NCI-H1105 (cell line): ENCODE results near the gene ASTN2.

Source experiments
- DNase-seq: peaks from one replicate; lab custom pipeline; 2025; lab: John Stamatoyannopoulos, UW

Gene ASTN2

GRCh38 chr9:117178596-117179375 is 236.1 kb downstream of the ASTN2 start:
- peak; percentile 58 for DNase-seq

- no peak for DNase-seq
Observed at GRCh38 chr9:117170567-117170966, 244.3 kb downstream of the ASTN2 start.

GRCh38 chr9:117169089-117169621 is 245.7 kb downstream of the ASTN2 start:
- no peak for DNase-seq

- no peak for DNase-seq
Observed at GRCh38 chr9:117164512-117164911, 250.3 kb downstream of the ASTN2 start.

- DNase-seq: peak; percentile 28
Observed at GRCh38 chr9:117160254-117160653, 254.6 kb downstream of the ASTN2 start.

- peak; percentile 10 for DNase-seq
Observed at GRCh38 chr9:117156771-117157535, 257.9 kb downstream of the ASTN2 start.

DNA sequence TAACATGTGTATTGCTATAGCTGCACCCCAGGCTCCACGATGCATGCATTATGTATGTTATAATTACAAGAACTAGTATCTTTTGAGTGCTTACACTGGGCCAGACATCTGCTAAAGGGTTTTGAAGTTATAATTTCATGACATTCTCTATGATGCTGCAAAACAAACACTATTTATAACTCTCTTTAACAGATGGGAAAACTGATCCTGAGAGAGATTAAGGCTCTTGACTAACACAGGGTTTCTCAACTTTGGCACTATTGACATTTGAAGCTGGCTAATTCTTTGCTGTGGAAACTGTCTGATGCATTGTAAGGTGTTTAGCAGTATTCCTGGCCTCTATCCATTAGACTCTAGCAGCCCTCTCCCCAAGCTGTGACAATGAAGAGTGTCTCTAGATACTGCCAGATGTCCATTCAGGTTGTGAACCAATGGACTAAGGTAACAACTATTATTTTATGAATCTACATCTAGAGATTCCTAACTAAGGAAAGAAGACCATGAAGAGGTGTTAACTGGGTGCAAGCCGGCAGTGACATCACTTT is 258.6 kb downstream of the ASTN2 start:
- DNase-seq: no peak

DNA sequence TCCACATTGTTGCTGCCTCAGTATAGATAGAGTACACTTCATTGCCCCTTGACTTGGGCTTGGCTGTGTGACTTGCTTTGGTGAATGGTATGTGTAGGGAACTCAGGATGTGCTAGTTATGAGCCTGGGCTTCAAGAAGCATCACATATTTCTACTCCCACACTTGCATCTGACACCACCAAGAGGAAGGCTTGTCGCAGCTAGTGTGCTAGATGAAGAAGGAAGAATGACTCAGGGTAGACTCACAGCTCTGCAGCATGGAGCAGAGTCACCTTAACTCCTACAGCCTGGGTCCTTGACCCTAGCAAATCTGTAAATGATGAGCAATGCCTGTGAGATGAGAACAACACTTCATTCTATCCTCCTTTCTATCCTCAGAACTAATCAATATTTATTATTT is 261.8 kb downstream of the ASTN2 start:
- no peak for DNase-seq

- DNase-seq: no peak
Observed at GRCh38 chr9:117151716-117152115, 263.1 kb downstream of the ASTN2 start.

GRCh38 chr9:117149996-117150395 is 264.9 kb downstream of the ASTN2 start:
- DNase-seq: no peak

GRCh38 chr9:117145811-117146490 is 268.9 kb downstream of the ASTN2 start:
- DNase-seq: no peak

- DNase-seq: no peak
Observed at GRCh38 chr9:117145081-117145480, 269.8 kb downstream of the ASTN2 start.

- no peak for DNase-seq
Observed at GRCh38 chr9:117138231-117138630, 276.6 kb downstream of the ASTN2 start.

- no peak for DNase-seq
Observed at GRCh38 chr9:117136461-117136860, 278.4 kb downstream of the ASTN2 start.

GRCh38 chr9:117135501-117136098 is 279.3 kb downstream of the ASTN2 start:
- no peak for DNase-seq

- DNase-seq: no peak
Observed at GRCh38 chr9:117134826-117135500, 279.9 kb downstream of the ASTN2 start.

DNA sequence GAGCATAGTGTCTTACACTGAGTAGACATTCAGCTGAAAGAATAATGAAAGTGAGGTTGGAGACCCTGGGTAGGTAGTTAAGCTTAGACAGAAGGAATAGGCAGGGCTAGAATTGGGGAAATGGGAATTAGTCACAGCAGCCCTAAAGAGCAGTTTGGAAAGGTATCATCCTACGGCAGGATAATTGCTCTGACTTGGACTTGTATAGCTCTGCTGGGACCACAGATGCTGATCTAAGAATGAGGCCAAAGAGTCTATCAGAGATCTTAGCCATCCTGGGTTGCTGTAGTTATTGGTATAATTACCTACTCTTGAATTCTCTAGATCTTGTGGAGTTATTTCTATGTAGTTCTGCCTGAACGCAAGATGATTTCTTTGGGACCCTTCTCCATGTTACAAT is 288.0 kb downstream of the ASTN2 start:
- no peak for DNase-seq

- DNase-seq: peak; percentile 22
Observed at GRCh38 chr9:117125531-117125930, 289.3 kb downstream of the ASTN2 start.

GRCh38 chr9:117123729-117124128 is 291.1 kb downstream of the ASTN2 start:
- DNase-seq: no peak

GRCh38 chr9:117122953-117123352 is 291.9 kb downstream of the ASTN2 start:
- DNase-seq: no peak

DNA sequence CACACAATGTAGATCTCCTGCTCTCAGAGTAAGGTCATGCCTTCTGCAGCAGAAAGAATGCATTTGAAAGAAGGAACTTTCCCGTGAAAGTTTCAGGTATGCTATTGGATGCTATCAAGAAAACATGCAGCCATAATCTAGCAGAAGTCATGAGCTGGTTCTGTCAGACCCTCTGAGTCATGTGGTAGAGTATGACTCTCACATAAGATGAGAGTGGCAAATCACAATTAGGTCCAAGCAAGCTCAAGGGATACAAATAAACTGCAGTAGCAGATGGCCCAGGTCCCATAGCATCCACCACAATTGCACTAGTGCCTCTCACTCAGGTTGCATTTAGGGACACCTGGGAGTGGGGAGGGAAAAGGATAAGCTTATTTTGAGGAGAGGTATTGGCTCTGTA is 292.8 kb downstream of the ASTN2 start:
- no peak for DNase-seq
